ENCODE results near the gene FOXN1.
"Not testable (repeated sequence)": the region's sequence is repeated elsewhere in the genome, so short reads cannot be mapped to it uniquely, and the experiment has no call there.

The FOXN1 gene

GRCh38 chr17:28500712-28501379, 5.3 kb upstream of the FOXN1 start:
- no peak for DNase-seq (ENCODE audit: low read depth)

- no peak for DNase-seq (ENCODE audit: low read depth)
These were observed 4.5 kb upstream of the FOXN1 start for GRCh38 chr17:28501421-28502284.

GRCh38 chr17:28503420-28503819, 2.7 kb upstream of the FOXN1 start:
- DNase-seq (ENCODE audit: low read depth) = no peak

GRCh38 chr17:28506763-28507487, 777 bp downstream of the FOXN1 start:
- no peak for DNase-seq (ENCODE audit: low read depth)

- DNase-seq (ENCODE audit: low read depth) = no peak
These were observed 1.5 kb downstream of the FOXN1 start for GRCh38 chr17:28507567-28508203.

- no peak for DNase-seq (ENCODE audit: low read depth)
These were observed 2.1 kb downstream of the FOXN1 start for GRCh38 chr17:28508211-28508724.

- DNase-seq (ENCODE audit: low read depth) = peak; percentile 13
These were observed 3.6 kb downstream of the FOXN1 start for GRCh38 chr17:28509789-28510188.

- no peak for DNase-seq (ENCODE audit: low read depth)
These were observed 5.8 kb downstream of the FOXN1 start for GRCh38 chr17:28511858-28512461.

- no peak for DNase-seq (ENCODE audit: low read depth)
These were observed 7.3 kb downstream of the FOXN1 start for GRCh38 chr17:28513476-28513875.

GRCh38 chr17:28514561-28515002, 8.4 kb downstream of the FOXN1 start:
- DNase-seq (ENCODE audit: low read depth) = no peak

GRCh38 chr17:28515518-28515917, 9.4 kb downstream of the FOXN1 start:
- no peak for DNase-seq (ENCODE audit: low read depth)

GRCh38 chr17:28518132-28518531, 12.0 kb downstream of the FOXN1 start:
- DNase-seq (ENCODE audit: low read depth) = no peak

GRCh38 chr17:28518578-28518977, 12.4 kb downstream of the FOXN1 start:
- no peak for DNase-seq (ENCODE audit: low read depth)

- DNase-seq (ENCODE audit: low read depth) = no peak
These were observed 13.1 kb downstream of the FOXN1 start for GRCh38 chr17:28519236-28519635.

GRCh38 chr17:28520687-28521086, 14.5 kb downstream of the FOXN1 start:
- no peak for DNase-seq (ENCODE audit: low read depth)

- DNase-seq (ENCODE audit: low read depth) = no peak
These were observed 15.3 kb downstream of the FOXN1 start for GRCh38 chr17:28521311-28522085.

- DNase-seq (ENCODE audit: low read depth) = not testable (repeated sequence)
These were observed 16.1 kb downstream of the FOXN1 start for GRCh38 chr17:28522281-28522680.

- DNase-seq (ENCODE audit: low read depth) = no peak
These were observed 17.0 kb downstream of the FOXN1 start for GRCh38 chr17:28523186-28523585.

- no peak for DNase-seq (ENCODE audit: low read depth)
These were observed 17.7 kb downstream of the FOXN1 start for GRCh38 chr17:28523876-28524275.

Measured in iris pigment epithelial cell (primary cell).